ENCODE data around the gene STXBP2.

DNA sequence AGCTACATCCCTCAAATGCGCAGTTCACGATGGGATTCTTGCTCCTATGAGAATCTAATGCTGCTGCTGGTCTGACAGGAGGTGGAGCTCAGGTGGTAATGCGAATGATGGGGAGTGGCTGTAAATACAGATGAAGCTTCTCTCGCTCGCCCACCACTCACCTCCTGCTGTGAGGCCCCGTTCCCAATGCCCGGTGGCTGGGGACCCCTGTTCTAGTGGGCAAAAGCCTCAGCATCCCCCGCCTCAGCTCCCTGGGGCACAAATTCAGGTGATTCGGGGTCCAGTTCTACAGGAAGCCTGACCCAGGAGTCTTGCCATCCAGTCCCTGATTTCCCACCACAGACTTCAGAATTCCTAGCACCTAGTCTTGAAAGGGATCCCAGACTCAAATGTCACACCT is 35.6 kb downstream of the STXBP2 start:
- TF ChIP-seq, protein P1, sequence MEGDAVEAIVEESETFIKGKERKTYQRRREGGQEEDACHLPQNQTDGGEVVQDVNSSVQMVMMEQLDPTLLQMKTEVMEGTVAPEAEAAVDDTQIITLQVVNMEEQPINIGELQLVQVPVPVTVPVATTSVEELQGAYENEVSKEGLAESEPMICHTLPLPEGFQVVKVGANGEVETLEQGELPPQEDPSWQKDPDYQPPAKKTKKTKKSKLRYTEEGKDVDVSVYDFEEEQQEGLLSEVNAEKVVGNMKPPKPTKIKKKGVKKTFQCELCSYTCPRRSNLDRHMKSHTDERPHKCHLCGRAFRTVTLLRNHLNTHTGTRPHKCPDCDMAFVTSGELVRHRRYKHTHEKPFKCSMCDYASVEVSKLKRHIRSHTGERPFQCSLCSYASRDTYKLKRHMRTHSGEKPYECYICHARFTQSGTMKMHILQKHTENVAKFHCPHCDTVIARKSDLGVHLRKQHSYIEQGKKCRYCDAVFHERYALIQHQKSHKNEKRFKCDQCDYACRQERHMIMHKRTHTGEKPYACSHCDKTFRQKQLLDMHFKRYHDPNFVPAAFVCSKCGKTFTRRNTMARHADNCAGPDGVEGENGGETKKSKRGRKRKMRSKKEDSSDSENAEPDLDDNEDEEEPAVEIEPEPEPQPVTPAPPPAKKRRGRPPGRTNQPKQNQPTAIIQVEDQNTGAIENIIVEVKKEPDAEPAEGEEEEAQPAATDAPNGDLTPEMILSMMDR (IDR thresholded peaks at IDR 0.05; ENCODE audit: poor library complexity) = no peak
- no peak for TF ChIP-seq EZH2 (IDR thresholded peaks at IDR 0.05; ENCODE audit: borderline replicate concordance)
- no peak for TF ChIP-seq EZH2phosphoT487 (IDR thresholded peaks at IDR 0.05; ENCODE audit: low read depth, severe bottlenecking, unreplicated experiment)
